ENCODE measurements around the gene TNNT2.

TNNT2 gene

DNA sequence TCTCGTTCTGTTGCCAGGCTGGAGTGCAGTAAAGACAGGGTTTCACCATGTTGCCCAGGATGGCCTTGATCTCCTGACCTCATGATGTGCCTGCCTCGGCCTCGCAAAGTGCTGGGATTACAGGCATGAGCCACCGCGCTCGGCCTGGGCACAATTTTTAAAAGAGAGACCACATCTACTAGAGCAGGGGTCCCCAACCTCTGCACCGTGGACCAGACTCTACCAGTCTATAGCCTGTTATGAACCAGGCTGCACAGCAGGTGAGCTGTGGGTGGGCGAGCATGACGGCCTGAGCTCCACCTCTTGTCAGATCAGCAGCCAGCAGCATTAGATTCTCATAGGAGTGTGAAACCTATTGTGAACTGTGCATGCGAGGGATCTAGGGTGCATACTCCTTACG is 20.8 kb downstream of the TNNT2 start:
- no peak for DNase-seq (ENCODE audit: low read depth in 2 of 2)

DNA sequence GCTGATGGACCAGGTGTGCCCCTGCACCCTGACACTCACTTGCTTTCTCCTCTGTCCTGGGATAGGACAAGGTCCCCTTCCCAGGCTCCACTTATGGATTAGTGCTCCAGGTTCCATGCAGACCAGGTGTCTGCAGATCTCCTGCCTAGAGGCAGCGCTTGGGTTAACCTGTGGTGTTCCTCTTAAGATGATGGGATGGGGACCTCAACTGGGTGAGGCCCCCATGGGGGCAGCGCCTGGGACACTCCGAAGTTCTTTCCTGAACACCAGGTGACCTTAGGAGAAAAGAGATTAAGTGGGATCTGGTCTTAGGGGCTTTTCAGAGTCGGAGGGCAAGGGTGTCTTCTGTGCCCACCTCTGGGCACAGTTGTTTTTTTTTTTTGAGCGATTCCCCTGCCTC is 21.2 kb downstream of the TNNT2 start:
- no peak for DNase-seq (ENCODE audit: low read depth in 2 of 2)

DNA sequence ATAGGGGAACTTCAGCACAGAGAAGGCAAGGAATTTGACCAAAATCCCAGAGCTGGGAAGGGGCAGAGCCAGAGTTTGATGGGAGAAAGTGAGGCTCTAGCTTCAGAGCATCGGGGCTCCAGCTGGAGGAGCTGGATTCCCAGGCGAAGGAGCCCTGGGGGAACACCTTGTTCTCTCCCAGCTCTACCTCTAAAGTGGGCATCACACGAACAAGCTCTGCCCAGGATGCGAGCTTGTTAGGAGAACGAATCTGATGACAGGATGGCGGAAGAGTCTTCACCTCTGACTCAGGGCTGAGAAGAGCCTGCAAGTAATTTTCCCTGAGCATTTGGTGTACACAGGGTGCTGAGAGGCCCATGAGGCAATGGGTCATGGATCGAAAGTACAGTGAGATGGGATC is 22.0 kb downstream of the TNNT2 start:
- no peak for DNase-seq (ENCODE audit: low read depth in 2 of 2)

DNA sequence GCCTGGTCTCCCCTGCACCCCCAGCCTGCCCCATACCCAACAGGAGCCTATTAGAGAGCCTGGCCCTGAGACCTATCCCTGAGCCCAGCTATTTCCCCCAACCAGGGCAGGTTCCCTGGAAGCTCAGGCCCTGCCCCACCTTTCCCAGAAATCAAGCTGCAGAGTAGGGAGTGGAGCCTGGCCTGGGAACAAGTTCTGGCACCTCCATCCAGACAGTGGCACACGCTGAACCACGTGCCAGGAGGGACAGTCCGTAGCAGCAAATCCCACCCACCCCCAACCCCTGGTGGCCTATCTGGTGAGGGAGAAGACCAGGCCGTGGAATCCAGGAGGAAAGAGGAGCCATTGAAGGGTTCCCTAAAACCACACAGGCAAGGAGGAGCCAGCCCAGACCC is 22.6 kb downstream of the TNNT2 start:
- DNase-seq (ENCODE audit: low read depth in 2 of 2), result no peak

DNA sequence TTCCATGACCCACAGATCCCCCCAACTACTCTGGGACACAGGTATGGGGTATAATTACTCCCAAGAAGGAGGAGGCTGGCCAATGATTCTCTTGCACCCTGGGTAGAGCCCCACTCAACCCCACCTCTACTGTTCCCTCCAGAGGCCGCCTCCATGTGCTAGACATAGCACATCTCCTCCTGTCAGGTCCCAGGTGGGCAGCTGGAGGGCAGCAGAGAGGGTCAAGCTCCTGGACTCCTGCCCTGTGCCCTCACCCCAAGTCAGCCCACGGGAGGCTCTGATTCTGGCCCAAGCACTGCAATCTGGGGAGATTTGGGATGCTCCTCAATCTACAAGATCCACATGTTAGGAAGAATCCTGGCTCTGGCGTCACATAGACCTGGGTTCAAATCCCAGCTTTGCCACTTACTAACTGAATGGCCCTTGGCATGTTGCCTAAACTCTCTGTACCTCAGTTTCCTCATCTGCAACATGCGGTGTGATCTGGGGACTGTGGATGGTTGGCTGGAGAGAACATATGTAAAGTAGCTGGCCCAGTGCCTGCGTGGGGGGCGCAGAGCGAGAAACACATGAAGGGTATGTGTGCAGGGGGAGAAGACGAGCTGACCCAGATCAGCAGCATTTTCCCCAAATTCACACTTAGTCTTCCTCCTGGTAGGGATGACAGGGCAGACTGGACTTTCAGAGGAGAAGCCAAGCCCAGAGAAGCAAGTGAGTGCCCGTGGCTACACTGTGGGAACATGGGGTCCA is 23.2 kb downstream of the TNNT2 start:
- DNase-seq (ENCODE audit: low read depth in 2 of 2), result no peak

DNA sequence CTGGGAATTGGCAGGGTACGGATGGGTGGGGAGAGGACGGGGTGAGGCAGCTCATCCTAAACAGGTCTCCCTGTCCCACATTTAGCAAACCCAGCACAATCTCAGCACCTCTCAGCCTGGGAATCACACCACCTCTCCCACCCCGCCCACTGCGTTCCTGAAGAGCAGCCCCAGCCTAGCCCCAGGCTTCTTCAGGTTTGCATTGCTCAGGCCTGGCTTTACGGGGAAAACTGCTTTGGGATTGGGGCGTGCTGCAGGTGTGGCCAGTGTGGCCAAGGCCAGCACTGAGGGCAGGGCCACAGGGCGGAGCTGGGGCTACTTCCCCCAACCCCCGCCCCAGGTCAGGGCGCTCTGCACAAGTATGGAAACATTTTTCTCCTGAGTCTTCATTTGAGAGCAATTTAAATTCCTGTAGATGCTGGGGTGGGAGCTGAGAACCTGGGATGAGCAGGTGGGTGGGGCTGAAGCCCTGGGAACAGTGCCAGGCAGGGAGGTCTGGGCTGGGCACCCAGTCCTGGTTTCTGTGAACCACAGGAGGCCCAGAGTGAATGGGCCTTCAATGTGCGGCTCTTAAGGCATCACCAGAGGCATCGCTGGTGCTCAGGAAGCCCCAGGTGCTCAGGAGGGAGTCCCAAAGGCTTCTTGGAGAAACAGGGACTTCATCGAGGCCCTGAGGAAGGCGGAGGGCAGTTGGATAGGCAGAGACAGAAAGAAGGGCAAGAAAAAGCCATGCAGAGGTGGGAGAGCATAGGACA is 24.1 kb downstream of the TNNT2 start:
- DNase-seq (ENCODE audit: low read depth in 2 of 2), result no peak

DNA sequence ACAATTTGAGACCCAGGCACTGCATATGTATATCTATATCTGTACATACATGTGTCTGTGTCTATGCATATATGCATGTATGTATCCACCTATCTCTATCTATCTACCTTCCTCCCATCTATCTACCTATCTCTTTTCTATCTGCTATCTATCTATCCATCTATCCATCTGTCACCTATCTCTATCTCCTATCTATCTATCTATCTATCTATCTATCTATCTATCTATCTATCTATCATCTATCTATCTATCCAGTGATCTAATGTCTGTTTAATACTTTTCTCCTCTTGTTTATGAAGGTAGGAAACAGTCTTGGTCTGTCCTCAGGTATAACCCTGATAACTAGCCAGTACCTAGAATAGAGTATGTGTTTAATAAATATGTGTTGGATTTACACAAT is 25.9 kb downstream of the TNNT2 start:
- no peak for DNase-seq (ENCODE audit: low read depth in 2 of 2)

DNA sequence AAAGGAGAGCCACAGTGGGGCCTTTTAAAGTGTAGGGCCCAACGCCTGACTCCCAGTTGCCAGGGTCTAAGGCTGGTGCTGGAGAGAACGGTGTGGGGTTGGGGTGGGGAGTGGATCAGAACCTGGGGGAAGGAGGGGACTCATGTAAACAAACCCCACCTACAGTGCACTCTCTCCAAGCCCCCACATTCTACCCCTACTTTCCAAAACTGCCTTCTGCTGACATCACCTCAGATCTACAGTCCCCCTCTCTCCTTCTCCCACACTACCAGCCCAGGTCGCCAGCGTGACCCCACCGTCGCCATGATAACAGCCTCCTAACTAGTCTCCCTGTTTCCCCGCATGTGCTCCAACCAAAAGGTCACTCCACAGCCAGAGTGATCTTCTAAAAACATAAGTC is 26.6 kb downstream of the TNNT2 start:
- DNase-seq (ENCODE audit: low read depth in 2 of 2), result no peak

DNA sequence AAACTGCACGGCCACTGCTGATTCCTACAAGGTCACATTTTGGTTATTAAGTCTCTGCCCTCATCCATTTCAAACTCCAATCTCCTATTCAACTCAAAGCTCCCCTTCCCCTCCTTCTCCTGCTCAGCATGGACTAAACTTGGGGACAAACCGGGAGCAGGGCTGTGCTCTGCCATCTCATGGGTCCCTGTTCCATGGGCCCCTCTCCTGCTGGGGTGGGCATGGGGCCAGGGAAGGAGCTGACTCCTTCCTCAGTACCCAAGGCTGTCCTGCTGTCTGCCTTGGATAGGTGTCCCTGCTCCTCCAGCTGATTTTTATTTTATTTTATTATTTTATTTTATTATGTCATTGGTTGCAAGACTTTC is 27.1 kb downstream of the TNNT2 start:
- no peak for DNase-seq (ENCODE audit: low read depth in 2 of 2)

DNA sequence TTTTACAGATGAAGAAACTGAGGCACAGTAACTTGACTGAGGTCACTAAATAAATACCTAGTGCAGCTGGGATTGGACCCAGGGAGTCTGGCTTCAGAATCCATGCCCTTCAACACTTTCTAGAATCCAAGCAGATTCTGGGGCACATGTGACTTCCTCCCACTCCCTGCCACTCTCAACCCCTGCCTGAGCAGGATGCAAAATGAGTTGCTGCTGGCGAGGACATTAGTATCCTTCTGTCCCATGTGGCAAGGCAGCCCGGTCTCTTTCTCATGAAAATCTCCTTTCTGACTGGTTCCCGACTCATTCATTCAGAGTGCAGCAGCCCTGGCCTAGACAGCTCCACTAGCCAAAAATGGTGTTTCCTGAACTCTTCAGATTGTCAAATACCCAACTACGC is 28.4 kb downstream of the TNNT2 start:
- no peak for DNase-seq (ENCODE audit: low read depth in 2 of 2)

DNA sequence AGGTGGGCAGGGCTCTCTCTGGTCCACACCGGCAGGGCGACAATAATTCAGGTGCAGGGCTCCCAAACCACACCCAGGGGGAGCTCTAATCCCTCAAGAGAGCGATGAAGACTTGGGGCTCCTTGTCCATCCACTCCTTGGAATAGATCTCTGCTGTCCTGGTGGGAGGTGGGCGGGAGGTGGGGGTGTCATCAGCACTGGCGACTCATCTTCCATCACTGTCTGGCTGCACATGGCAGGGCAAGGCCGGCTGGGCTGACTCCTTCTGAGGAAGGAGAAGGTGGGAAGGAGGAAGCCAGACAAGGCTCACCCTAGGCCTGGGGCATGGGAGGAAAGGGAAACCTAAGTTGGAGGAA is 29.3 kb downstream of the TNNT2 start:
- DNase-seq (ENCODE audit: low read depth in 2 of 2), result no peak

DNA sequence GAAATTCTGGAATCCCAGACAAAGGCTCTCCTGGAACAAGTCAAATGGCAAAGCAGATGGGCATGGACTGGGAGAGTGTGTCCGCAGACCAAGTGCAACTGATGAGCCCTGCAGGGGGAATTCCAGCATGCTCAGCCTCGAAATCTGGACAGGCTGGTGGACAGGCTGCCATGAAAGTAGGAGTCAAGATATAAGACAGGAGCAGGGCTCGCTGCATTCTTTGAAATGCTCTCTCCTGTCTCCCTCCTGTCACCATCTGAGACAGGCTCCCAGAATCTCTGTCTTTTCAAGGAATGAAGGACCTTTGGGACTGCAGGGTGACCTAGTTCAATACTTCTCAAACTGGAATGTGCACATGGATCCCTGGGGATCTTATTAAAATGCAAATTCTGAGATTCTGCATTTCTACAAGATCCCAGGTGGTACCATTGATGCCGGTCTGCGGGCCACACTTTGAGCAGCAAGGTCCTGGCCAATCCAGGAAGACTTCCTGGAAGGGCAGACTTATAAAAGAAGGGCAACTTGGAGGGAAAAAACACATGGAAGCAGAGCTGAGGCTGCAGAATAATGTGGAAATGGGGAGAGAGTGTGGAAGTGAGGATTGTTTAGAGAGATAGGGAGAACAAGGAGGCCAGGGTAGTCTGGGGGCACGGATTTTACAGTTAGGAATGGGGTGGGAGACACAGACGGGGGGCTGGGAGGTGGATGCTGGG is 29.8 kb downstream of the TNNT2 start:
- DNase-seq (ENCODE audit: low read depth in 2 of 2), result no peak

DNA sequence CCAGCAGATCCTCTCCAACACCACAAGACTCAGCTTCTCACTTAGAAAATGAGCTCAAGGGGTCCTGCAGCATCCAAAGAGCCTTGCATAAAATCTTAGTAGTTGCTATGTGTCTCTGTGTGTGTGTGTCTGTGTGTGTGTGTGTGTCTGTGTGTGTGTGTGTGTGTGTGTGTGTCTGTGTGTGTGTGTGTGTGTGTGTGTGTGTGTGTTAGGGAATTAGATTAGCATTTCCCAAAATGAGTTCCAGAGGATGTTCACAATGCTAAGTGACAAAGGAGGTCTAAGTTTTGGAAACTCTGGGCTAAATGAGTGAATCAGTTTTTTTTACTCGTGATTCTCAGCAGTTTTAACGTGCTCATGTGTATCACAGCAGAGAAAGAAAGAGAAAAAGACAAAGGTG is 30.5 kb downstream of the TNNT2 start:
- no peak for DNase-seq (ENCODE audit: low read depth in 2 of 2)

DNA sequence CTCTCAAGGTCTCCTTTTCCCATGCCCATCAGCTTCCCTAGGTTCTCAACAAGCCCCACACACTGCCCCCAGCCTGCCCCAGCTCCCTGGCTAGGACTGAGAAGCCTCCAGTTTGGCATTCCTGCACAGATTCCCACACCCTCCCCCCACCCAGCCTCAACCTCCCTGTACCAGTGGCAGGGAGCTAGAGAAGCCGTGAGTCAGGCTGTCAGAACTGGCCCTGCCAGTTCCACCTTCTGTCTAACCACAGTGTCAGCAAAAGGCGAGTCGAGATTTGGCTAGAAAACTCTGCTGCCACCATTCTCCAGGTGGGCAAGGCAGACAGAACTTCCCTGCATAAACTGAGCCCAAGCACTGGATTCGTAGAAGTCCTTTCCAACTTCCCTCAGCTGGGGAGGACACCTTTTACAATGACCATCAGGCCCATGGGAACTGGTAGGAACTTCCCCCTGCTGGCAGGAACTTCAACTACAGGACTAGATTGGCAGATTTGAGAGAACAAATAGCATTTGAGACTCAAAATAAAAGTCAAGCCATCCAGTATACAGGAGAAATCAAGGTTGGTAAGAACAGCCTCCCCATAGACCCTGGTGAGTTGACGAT is 31.0 kb downstream of the TNNT2 start:
- no peak for DNase-seq (ENCODE audit: low read depth in 2 of 2)

DNA sequence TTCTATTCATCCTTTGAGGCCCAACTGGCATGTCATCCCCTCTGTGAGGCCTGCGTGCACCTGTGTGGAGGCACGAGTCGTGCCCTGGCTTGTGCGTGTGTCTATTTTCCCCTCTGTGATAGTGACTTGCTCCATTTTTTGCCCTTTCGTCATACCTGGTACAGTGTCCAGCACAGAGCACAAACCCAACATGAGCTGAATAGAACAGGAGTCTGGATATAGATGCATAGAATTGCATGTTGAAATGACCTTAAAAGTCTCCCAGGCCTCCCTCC is 32.5 kb downstream of the TNNT2 start:
- DNase-seq (ENCODE audit: low read depth in 2 of 2), result no peak

DNA sequence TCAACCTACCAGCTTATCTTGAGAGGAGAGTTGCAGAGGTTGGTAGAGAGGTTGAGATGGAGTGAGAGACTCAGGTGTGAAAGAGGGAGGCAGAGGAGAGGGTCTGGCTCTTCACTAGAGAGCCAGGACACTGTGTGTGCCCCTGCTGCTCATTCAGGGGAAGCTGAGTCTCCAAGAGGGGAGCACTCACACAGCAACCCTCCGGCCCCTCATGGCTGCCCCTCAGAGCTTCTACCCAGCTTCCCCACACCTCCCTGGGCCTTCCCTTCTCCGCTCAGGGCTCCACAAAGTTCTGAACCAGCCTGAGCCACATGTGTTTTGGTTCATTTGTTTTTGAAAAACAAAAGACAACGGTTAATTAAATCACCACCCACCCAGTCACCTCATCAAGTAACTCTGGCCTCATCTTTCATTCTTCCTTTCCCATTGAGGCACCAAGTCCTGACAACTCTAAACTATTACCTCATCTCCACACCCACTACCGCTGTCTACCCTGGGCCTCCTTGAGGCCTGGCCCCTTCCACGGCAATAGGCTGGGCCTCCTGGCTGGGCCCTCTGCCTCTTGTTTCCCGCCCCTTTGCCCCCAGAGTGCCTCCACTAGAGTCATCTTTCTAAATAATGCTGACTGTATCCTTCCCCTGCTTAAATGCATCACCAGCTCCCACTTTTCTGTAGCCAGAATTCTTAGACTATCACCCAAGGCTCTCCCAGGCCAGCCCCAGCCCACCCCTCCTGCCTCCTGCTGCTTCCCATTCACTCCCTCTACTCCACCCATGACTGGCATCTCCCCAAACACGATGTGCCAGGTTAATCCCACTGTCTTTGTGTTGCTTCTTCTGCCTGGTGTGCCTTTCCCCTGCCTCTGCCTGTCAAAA is 33.0 kb downstream of the TNNT2 start:
- DNase-seq (ENCODE audit: low read depth in 2 of 2), result no peak

DNA sequence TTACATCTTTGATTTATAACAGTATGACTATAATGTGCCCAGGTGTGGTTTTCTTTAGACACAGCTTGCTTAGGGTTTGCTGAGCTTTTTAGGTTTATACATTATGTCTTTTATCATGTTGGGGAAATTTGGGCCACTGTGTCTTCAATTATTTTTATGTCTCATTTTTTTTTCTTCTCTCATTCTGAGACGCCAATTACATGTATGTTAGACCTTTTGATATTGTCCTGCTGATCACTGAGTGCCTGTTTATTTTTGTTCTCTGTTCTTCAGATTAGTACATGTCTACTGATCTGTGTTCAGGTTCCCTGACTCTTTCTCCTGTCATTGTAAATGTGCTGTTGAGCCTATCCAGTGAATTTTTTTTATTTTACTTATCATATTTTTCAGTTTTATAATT is 36.1 kb downstream of the TNNT2 start:
- DNase-seq (ENCODE audit: low read depth in 2 of 2), result no peak

DNA sequence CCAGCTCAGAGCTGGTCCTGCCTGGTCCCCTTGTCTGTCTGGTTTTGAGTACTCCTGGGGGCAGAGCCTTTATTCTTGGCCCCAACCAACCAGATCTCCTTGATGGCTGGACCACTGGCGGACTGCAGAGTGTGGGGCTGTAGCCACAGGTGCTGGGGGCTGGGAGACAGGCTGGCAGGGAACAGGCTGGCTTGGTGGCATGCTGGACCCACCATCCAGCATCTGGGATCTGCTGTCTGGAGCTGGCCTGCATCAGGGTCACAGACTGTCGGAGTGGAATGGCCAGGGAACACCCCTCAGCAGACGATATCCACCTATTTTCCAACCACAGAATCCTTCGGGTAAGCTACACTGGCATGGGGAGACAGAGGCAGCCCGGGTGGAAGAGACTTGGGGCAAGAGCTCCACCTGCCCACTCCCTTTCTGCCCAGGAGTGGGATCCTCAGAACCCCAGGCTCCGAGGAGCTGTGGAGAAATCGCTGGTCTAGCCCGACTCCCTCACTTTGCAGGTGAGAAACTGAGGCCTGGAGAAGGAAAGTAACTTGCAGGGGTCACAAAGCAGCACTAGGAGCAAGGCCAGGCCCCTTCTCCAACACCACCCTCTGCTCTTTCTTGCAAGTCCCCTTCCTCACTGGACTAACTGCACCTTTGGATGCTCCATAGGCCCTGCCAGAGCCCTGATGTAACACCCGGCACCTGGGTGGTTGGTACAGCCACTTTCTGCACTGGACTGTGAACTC is 40.6 kb downstream of the TNNT2 start:
- no peak for DNase-seq (ENCODE audit: low read depth in 2 of 2)

DNA sequence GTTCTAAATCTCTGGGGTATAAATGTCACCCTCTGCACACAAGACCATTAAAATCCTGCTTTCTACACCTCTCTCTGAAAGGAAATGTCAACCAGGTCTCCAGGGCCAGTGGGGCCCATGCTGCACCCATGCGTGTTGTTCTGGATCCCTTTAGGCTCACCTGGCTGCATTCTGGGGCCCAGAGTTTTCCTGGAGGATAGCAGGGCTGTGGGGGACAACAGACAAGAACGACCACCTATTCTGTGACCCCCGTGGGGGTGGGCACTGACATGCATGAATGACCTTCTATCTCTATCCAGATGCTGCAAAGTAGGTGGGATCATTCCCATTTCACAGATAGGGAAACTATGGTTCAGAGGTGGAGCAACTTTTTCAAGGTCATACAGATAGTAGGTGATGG is 41.6 kb downstream of the TNNT2 start:
- DNase-seq (ENCODE audit: low read depth in 2 of 2), result no peak

DNA sequence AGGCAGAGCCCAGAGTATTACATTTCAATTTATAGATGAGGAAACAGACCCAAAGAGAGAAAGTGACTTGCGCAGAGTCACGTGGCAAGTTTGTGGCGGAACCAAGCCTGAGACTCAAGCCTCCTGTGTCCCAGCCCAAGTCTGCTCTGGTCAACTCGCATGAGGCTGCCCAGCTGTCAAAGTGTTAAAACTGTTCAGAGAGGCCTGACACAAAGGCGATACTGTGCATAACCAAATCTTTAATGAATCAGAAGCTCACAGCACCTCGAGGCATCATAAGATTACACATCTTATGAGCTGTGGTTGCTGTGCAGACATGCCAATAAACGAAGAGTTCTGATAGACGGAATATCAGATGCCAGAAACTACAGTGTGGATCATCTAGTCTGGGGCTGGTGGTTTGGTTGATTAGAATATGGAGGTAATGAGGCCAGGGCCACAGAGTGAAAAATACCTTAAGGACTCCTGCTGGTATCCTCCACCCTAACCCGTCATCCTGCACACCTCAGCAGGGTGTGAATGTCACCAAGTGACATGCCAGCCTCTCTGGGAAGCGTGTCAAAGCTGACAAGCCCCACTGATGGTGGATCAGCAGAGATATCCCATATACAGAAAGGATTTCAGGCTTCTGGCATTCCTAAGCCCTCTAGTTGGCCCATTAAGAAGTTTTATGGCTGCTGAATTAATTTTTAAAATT is 42.2 kb downstream of the TNNT2 start:
- no peak for DNase-seq (ENCODE audit: low read depth in 2 of 2)

All from activated CD4-positive, alpha-beta T cell treated with anti-CD3 and anti-CD28 coated beads for 24 hours (primary cell).